Mucosa of rectum (tissue), 2 donors: ENCODE results near the gene MEGF11.

Source experiments
- H3K27ac ChIP-seq, 2 donors: one replicate each; pipeline ENCODE4 v1.7.0; 2013; ENCODE audit warnings: inconsistent platforms in 2 of 2, low read depth in 2 of 2, low read length in 2 of 2
- H3K27me3 ChIP-seq, 2 donors: one replicate each; pipeline ENCODE4 v1.7.0; 2013; ENCODE audit warnings: low read length in 2 of 2; ENCODE audit not compliant: control insufficient read depth in 2 of 2, insufficient read depth in 2 of 2
- H3K36me3 ChIP-seq, 2 donors: one replicate each; pipeline ENCODE4 v1.7.0; 2013; ENCODE audit warnings: low read length in 2 of 2; ENCODE audit not compliant: control insufficient read depth in 2 of 2, insufficient read depth in 2 of 2
- H3K4me1 ChIP-seq, 2 donors: one replicate each; pipeline ENCODE4 v1.7.0; 2013; ENCODE audit warnings: low read length in 2 of 2, mild to moderate bottlenecking in 1 of 2; ENCODE audit not compliant: control insufficient read depth in 2 of 2, insufficient read depth in 2 of 2
- H3K4me3 ChIP-seq, 2 donors: one replicate each; pipeline ENCODE4 v1.7.0; 2013; ENCODE audit warnings: low read length in 2 of 2
- H3K9ac ChIP-seq, 2 donors: one replicate each; pipeline ENCODE4 v1.7.0; 2013; ENCODE audit warnings: low read length in 2 of 2, low read depth in 1 of 2, mild to moderate bottlenecking in 1 of 2
- H3K9me3 ChIP-seq, 2 donors: one replicate each; pipeline ENCODE4 v1.7.0; 2013; ENCODE audit warnings: low read length in 2 of 2; ENCODE audit not compliant: control insufficient read depth in 2 of 2
- donor health status: healthy.
- donor health status: Normal muscosa, but diverticular disease.

Gene MEGF11

GRCh38 chr15:66100761-66101160 lies 152.8 kb downstream of the MEGF11 start:
- Histone ChIP-seq H3K27me3 (peaks cover 0 to 2% of the 10 kb centered on the region in 2 donors), H3K36me3 (no peaks in the 10 kb centered on the region), H3K27ac (no peak overlapping the region), H3K4me1 (no peaks in the 10 kb centered on the region), H3K9ac (no peak overlapping the region), H3K9me3 (no peaks in the 10 kb centered on the region), H3K4me3 (no peak overlapping the region)

- no peaks in the 10 kb centered on the region for H3K36me3 ChIP-seq
- peaks cover 0 to 2% of the 10 kb centered on the region in 2 donors for H3K27me3 ChIP-seq
- no peak overlapping the region for H3K4me3 ChIP-seq
- no peak overlapping the region for H3K27ac ChIP-seq
- H3K9ac ChIP-seq: no peak overlapping the region
- H3K4me1 ChIP-seq: no peaks in the 10 kb centered on the region
- no peaks in the 10 kb centered on the region for H3K9me3 ChIP-seq
Measured at GRCh38 chr15:66099950-66100671, 153.4 kb downstream of the MEGF11 start.

DNA sequence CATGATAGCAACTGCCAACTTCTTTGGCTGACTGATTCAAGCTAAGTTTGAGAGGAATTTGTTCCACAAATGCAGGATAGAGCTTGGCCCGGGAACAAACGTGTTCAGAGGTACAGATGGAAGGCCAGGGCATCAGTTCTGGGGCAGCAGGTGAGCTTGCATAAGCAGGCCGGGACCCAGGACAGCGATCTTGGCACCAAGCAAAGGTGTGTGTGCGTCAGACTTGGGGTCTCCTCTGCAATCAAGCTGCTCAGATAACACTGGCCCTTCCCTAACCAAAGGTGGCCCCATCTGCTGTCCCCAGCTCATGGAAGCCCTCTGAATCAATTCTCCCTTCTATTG lies 155.6 kb downstream of the MEGF11 start:
- Histone ChIP-seq H3K4me3 (no peak overlapping the region), H3K27ac (no peak overlapping the region), H3K36me3 (no peaks in the 10 kb centered on the region), H3K4me1 (no peaks in the 10 kb centered on the region), H3K9me3 (no peaks in the 10 kb centered on the region), H3K9ac (no peak overlapping the region), H3K27me3 (peaks cover 0 to under 1% of the 10 kb centered on the region in 2 donors)

GRCh38 chr15:66097151-66098021 lies 156.2 kb downstream of the MEGF11 start:
- Histone ChIP-seq H3K36me3 (no peaks in the 10 kb centered on the region), H3K9me3 (no peaks in the 10 kb centered on the region), H3K27ac (no peak overlapping the region), H3K27me3 (no peaks in the 10 kb centered on the region), H3K4me1 (no peaks in the 10 kb centered on the region), H3K4me3 (no peak overlapping the region), H3K9ac (no peak overlapping the region)

GRCh38 chr15:66096688-66097058 lies 156.9 kb downstream of the MEGF11 start:
- H3K36me3 ChIP-seq: no peaks in the 10 kb centered on the region
- no peak overlapping the region for H3K4me3 ChIP-seq
- H3K4me1 ChIP-seq: no peaks in the 10 kb centered on the region
- no peaks in the 10 kb centered on the region for H3K27me3 ChIP-seq
- H3K9me3 ChIP-seq: no peaks in the 10 kb centered on the region
- H3K9ac ChIP-seq: no peak overlapping the region
- H3K27ac ChIP-seq: no peak overlapping the region

DNA sequence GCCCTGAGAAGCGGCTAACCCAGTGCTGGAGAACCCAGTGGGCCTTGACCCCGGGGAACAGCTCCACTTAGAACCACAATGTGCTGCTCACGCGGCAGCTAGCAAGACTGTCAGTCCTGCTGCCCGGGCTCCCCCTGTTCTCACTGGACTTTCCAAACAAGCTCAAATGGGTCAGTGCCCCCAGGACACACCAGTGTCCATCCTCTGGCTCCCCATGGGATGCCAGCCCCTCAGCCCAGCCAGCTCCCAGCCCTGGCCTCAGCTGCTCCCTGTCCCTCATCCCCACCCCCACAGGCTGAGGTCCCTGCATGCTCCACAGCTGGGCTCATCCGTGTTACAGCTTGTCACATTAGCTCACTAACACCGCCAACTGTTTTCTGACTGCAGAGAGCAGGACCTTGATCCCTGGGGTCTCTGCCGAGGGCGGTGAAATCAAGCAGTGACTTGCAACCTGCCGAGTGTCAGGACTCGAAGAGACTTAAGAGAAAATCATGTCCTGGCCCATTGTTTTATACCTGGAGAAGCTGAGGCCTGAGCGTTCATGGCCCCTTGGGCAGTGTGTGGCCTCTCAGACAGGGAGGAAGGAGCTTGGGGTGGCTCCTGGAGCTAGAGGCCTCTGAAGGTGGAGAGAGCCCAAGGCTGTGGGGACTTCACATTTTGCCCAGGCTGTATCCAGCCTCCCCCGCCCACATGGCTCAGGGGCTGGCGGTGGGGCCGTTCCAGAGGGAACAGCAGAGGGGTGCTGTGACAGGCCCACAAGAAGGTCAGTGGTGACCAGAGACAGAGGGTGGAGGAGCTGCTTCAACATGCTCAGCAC lies 157.5 kb downstream of the MEGF11 start:
- Histone ChIP-seq H3K9me3 (no peaks in the 10 kb centered on the region), H3K9ac (no peak overlapping the region), H3K36me3 (no peaks in the 10 kb centered on the region), H3K4me3 (no peak overlapping the region), H3K4me1 (no peaks in the 10 kb centered on the region), H3K27me3 (no peaks in the 10 kb centered on the region), H3K27ac (no peak overlapping the region)

DNA sequence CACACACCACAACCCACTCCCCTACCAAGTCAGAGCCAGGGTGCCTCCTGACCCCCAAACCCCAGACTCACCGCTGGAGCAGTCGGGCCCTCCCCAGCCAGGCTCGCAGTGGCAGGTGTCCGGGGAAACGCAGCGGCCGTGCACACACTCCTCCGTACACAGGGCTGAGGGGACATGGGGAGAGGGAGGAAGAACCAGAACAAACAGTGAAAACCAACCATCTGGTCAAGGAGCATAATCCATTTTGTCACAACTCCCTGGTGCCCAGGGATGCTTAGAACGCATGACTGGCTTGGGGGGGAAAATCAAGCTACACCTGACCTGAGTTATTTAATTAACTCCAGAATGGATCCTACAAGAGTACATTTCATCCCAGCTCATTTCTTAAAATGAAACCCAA lies 159.2 kb downstream of the MEGF11 start:
- Histone ChIP-seq H3K4me3 (no peak overlapping the region), H3K9me3 (no peaks in the 10 kb centered on the region), H3K36me3 (no peaks in the 10 kb centered on the region), H3K9ac (no peak overlapping the region), H3K27me3 (no peaks in the 10 kb centered on the region), H3K27ac (no peak overlapping the region), H3K4me1 (no peaks in the 10 kb centered on the region)

DNA sequence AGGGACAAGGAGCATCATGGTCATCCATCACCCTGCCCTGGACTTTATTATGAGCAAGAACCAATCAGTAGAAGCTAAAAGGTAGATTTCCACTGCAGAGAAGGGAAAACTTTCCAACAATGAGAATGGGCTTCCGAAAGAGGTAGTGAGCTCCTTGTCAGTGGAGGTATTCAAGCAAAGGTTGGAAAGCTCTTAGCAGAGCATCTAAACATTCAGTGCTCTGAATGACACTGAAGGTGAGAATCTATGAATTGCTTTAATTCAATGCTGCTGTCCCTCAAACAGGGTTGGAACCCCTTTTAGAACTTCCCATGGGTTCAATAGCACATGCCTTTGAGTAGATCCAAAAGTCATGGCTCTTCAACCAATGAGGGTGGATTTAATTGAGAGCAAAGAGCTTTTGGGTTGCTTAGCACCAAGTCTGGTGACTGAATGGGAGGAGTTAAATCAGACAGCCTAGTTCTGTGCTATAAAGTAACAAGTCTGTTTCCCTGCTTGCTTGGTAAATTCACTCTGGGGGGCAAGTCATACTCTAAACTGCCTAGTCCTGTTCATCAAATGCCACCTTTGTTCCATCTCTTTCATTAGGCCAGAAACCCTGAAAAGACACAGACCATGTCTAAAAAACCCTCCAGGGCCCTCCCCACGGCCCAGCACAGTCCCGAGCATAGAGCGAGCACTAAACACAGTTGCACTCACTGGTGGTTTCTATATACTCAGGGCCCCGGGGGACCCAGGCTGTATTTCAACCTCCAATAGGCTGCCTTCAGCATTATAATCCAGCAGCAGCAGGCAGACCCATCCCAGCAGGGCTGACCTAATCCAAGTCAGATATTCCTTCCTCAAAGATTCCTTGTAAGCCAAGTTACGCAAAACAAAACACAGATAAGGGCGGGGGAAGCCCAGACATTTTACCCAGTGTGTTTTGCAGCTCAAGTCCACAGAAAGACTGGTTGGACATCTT lies 161.2 kb downstream of the MEGF11 start:
- Histone ChIP-seq H3K9me3 (no peaks in the 10 kb centered on the region), H3K9ac (no peak overlapping the region), H3K27ac (no peak overlapping the region), H3K4me3 (no peak overlapping the region), H3K4me1 (no peaks in the 10 kb centered on the region), H3K36me3 (no peaks in the 10 kb centered on the region), H3K27me3 (no peaks in the 10 kb centered on the region)

DNA sequence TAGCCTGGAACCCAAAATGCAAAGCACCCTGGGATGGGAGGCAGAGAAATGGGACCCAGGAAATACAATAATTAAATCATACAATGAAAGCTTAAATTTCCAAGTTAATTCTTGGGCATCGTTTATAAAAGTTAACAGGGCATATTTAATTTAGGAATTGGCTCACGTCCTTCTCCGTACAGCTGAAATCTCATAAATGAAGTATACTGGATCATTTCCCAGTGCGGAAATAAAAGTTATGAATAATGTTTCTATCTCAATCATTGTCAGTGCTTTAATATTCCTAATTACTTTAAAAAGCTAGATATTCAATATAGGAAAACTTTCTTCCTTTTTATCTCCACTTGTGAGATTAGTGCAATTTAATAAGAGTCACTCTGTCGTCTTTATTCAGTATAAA lies 164.0 kb downstream of the MEGF11 start:
- Histone ChIP-seq H3K9ac (no peak overlapping the region), H3K9me3 (no peaks in the 10 kb centered on the region), H3K27me3 (no peaks in the 10 kb centered on the region), H3K4me1 (no peaks in the 10 kb centered on the region), H3K36me3 (no peaks in the 10 kb centered on the region), H3K27ac (no peak overlapping the region), H3K4me3 (no peak overlapping the region)
